ENCODE results near the gene BBOX1.

The BBOX1 gene

DNA sequence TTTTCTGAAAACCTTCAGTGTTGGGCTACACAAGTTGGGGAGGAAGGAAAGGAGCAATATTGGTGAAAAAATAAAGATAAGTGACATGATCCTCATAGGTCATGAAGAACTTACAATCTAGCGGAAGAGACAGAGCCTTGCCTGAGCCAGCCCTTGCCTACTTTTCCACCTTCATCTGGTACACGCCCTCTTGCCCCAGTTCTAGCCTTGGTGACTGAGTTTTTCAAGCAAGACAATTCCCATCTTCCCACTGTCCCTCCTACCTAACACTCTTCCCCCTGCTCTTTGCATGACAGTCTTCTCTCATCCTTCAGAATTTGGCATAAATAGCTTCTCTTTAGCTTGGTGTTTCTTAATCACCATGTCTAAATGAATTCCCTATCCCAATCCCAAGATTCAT, 42.6 kb downstream of the BBOX1 start:
- DNase-seq, result no peak
- Mint-ChIP-seq H3K9me3 (no peaks in the 10 kb centered on the region), H3K4me1 (no peaks in the 10 kb centered on the region), H3K27me3 (ENCODE audit: low read depth, poor library complexity) (no peaks in the 10 kb centered on the region), H3K4me3 (no peak overlapping the region), H3K36me3 (ENCODE audit: low read depth) (no peaks in the 10 kb centered on the region), H3K27ac (no peak overlapping the region)
- TF ChIP-seq, protein P1, sequence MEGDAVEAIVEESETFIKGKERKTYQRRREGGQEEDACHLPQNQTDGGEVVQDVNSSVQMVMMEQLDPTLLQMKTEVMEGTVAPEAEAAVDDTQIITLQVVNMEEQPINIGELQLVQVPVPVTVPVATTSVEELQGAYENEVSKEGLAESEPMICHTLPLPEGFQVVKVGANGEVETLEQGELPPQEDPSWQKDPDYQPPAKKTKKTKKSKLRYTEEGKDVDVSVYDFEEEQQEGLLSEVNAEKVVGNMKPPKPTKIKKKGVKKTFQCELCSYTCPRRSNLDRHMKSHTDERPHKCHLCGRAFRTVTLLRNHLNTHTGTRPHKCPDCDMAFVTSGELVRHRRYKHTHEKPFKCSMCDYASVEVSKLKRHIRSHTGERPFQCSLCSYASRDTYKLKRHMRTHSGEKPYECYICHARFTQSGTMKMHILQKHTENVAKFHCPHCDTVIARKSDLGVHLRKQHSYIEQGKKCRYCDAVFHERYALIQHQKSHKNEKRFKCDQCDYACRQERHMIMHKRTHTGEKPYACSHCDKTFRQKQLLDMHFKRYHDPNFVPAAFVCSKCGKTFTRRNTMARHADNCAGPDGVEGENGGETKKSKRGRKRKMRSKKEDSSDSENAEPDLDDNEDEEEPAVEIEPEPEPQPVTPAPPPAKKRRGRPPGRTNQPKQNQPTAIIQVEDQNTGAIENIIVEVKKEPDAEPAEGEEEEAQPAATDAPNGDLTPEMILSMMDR (IDR thresholded peaks at IDR 0.05), result no peak

DNA sequence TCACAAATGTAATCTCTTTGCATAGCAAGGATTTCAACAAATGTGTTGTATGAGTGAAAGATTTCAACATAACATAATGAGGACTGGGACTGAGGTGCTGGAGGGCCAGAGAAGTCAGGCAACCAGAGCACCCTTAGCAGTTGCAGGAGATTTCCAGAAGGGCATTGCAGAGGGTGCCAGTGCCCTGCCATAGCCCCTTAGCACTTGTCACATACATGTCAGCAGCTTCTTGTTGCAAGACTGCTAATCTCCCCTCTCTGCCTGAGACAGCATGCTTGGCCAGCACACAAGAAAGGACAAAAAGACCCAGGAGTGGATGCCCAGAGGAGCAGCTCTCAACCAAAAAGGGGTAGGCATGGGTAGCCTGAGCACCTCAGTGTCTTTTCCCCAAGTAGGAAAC, 43.2 kb downstream of the BBOX1 start:
- no peak for DNase-seq
- no peak overlapping the region for H3K4me3 Mint-ChIP-seq
- H3K36me3 Mint-ChIP-seq (ENCODE audit: low read depth), result no peaks in the 10 kb centered on the region
- no peak overlapping the region for H3K27ac Mint-ChIP-seq
- no peaks in the 10 kb centered on the region for H3K27me3 Mint-ChIP-seq (ENCODE audit: low read depth, poor library complexity)
- TF ChIP-seq, protein P1 (IDR thresholded peaks at IDR 0.05), result no peak
- no peaks in the 10 kb centered on the region for H3K4me1 Mint-ChIP-seq
- H3K9me3 Mint-ChIP-seq, result no peaks in the 10 kb centered on the region

DNA sequence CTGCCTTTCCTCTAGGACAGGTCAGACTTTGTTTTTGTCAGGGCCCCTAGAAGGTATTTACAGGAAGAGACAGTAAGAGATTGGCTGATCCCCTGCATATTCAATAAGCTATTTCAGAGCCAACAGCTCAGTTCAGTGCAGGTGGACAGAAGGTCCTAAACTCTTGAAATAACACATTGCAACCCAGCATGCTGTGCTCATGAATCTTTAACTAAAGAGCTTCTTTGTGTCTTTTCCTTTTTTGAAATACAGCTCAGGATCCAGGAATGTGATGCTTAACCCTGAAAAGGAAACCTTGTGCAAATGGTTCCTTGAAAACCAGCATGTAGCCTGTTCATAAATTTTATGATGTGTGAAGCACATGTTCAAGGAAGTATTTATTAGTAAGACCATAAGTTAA, 43.9 kb downstream of the BBOX1 start:
- DNase-seq, result no peak
- Mint-ChIP-seq H3K27ac (no peak overlapping the region), H3K27me3 (ENCODE audit: low read depth, poor library complexity) (no peaks in the 10 kb centered on the region), H3K4me3 (no peak overlapping the region), H3K4me1 (no peaks in the 10 kb centered on the region), H3K36me3 (ENCODE audit: low read depth) (no peaks in the 10 kb centered on the region), H3K9me3 (no peaks in the 10 kb centered on the region)
- TF ChIP-seq, protein P1 (IDR thresholded peaks at IDR 0.05), result no peak

DNA sequence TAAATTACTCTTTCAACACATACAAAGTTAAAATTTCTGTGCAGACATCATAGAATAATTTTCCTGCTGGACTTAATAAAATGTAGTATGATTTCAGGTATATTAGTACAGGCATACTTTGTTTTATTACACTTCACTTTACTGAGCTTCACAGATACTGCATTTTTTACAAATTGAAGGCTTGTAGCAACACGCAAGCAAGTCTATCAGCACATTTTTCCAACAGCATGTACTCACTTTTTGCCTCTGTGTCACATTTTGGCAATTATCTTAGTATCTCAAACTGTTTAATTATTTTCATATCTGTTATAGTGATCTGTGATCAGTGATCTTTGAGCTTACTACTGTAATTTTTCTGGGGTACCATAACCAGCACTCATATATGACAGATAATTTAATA, 44.5 kb downstream of the BBOX1 start:
- Mint-ChIP-seq H3K36me3 (ENCODE audit: low read depth) (peaks cover 4% of the 10 kb centered on the region), H3K9me3 (peaks cover 4% of the 10 kb centered on the region), H3K4me1 (no peaks in the 10 kb centered on the region)

DNA sequence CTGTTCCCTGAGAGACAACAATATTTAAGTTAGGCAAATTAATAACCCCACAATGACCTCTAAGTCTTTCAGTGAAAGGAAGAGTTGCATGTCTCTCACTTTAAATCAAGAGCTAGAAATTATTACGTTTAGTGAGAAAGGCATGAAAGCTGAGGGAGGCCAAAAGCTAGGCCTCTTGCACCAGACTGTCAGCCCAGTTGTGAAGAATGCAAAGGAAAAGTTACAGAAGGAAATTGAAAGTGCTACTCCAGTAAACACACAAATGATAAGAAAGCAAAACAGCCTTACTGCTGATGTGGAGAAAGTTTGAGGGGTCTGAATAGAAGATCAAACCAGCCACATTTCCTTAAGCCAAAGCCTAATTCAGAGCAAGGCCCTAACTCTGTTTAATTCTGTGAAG, 45.0 kb downstream of the BBOX1 start:
- Mint-ChIP-seq H3K36me3 (ENCODE audit: low read depth) (peaks cover 8% of the 10 kb centered on the region), H3K27me3 (ENCODE audit: low read depth, poor library complexity) (no peaks in the 10 kb centered on the region), H3K9me3 (peaks cover 9% of the 10 kb centered on the region), H3K4me1 (no peaks in the 10 kb centered on the region), H3K27ac (peak overlapping the region; percentile 7), H3K4me3 (no peak overlapping the region)
- TF ChIP-seq, protein P1 (IDR thresholded peaks at IDR 0.05), result no peak
- no peak for DNase-seq

More for the DNA sequence above, 44.5 kb downstream of the BBOX1 start:
- no peak overlapping the region for H3K27ac Mint-ChIP-seq
- no peak for DNase-seq
- TF ChIP-seq, protein P1 (IDR thresholded peaks at IDR 0.05), result no peak
- no peak overlapping the region for H3K4me3 Mint-ChIP-seq
- H3K27me3 Mint-ChIP-seq (ENCODE audit: low read depth, poor library complexity), result no peaks in the 10 kb centered on the region

DNA sequence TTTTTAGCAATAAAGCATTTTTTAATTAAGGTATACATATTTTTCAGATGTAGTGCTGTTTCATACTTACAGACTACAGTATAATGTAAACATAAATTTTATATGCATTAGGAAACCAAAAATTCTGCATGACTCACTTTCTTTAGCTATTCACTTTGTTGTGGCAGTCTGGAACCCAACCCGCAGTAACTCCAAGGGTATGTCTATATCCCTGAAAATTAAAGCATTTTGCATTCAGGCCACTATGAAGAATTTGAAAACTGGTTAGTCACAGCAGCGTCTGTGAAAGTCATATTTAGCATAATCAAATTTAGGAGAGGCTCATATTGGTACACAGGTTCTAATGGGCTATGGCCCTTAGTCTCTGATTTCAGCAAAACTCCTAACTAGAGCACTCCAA, 46.8 kb downstream of the BBOX1 start:
- Mint-ChIP-seq H3K36me3 (ENCODE audit: low read depth) (peaks cover 8% of the 10 kb centered on the region), H3K9me3 (peaks cover 17% of the 10 kb centered on the region), H3K4me1 (no peaks in the 10 kb centered on the region), H3K4me3 (no peak overlapping the region), H3K27ac (no peak overlapping the region), H3K27me3 (ENCODE audit: low read depth, poor library complexity) (no peaks in the 10 kb centered on the region)
- TF ChIP-seq, protein P1 (IDR thresholded peaks at IDR 0.05), result no peak
- no peak for DNase-seq
